Heart left ventricle (tissue), 13 donors: ENCODE measurements around the gene MED29.

Experiments used
- POLR2A ChIP-seq, 2 donors: fragments of 450-650 bp; IDR thresholded peaks; one replicate each; pipeline ENCODE4 v1.6.1; 2017; ENCODE audit warnings: antibody characterized with exemption in 2 of 2, mild to moderate bottlenecking in 2 of 2, moderate library complexity in 2 of 2
- TF ChIP-seq, protein P1 (sequence below), 12 donors: fragments of 200-600 bp; sonication (generic) in 4 of 12; IDR thresholded peaks; one replicate each; pipeline versions ENCODE4 v1.5.0 to v1.8.0; 2018 to 2022; ENCODE audit warnings: antibody characterized with exemption in 12 of 12, mild to moderate bottlenecking in 5 of 12
- donor health status: ischemic (EF 13 %, LVEDD 7.1; RV severe dilation, severe dysfunction).
- donor health status: DM: no; HTN: yes; CAD: no.
- donor health status: DM: no; HTN: no; CAD: no.
- donor health status: ischemic (EF 25% LVEDD 6.9; RV normal size, moderate dysfunction).
- donor health status: ischemic (EF 25% LVEDD 5.7; RV mildly dilated, moderate dysfunction).
- donor health status: ischemic (EF 35%, LVEDD 5.7; RV mildly dilated, moderate dysfunction).
- donor health status: nonischemic (EF 11% LVEDD 7.7; RV severe dilation, severe dysfunction).
- donor health status: DM: yes; HTN: yes; CAD: no.
- donor health status: PGD.
- donor health status: ischemic (EF 29% LVEDD 5.4; RV normal size, mild dysfunction).
- donor health status: nonischemic (EF 23%, LVEDD 6.1; RV moderate dilation, normal function).

DNA sequence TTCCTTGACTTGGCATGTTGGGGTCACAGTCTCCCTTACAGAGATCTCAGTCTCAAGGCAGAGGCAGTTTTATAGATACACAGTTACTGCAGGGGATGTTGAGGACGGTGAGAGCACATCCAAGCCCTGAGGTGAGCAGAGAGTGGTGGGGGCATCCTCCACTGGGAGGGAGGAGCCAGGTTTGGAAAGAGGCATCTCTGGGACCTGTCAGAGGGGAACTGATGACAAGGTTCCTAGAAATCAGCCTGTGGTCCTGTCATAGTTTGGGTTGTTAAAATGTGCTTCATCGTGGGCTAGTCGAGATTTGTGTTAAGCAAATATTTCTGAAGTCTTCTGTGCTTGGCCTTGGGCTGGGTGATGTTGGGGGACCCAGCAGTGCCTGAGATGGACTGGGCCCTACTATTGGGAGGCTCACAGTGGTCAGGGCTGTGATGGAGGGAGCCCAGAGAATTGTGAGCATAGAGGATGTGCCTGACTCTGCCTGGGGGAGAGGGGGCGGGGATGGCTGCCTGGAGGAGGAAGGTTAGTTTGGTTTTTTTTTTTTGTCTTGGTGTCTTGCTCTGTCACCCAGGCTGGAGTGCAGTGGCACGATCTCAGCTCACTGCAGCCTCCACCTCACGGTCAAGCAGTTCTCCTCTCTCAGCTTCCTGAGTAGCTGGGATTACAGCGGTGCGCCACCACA is 58.1 kb downstream of the MED29 start:
- TF ChIP-seq, protein P1, sequence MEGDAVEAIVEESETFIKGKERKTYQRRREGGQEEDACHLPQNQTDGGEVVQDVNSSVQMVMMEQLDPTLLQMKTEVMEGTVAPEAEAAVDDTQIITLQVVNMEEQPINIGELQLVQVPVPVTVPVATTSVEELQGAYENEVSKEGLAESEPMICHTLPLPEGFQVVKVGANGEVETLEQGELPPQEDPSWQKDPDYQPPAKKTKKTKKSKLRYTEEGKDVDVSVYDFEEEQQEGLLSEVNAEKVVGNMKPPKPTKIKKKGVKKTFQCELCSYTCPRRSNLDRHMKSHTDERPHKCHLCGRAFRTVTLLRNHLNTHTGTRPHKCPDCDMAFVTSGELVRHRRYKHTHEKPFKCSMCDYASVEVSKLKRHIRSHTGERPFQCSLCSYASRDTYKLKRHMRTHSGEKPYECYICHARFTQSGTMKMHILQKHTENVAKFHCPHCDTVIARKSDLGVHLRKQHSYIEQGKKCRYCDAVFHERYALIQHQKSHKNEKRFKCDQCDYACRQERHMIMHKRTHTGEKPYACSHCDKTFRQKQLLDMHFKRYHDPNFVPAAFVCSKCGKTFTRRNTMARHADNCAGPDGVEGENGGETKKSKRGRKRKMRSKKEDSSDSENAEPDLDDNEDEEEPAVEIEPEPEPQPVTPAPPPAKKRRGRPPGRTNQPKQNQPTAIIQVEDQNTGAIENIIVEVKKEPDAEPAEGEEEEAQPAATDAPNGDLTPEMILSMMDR (IDR thresholded peaks at IDR 0.05) = no peak
- TF ChIP-seq POLR2A (IDR thresholded peaks at IDR 0.05) = no peak
